Measurements from ENCODE around the gene RETN. TPM values are rescaled to one million over a fixed set of nuclear protein-coding genes. Genes with fewer than 3 reads are reported as not detected.

Gene RETN
- total and polyA plus RNA-seq, 2 experiments from 2014 or later: not detected

GRCh38 chr19:7716762-7717161, 47.9 kb downstream of the RETN start (continued):
- TF ChIP-seq REST (IDR thresholded peaks at IDR 0.05; ENCODE audit: unreplicated experiment): no peak
- TF ChIP-seq NANOG (IDR thresholded peaks at IDR 0.05; ENCODE audit: borderline replicate concordance): no peak
- no peak for TF ChIP-seq EZH2phosphoT487 (IDR thresholded peaks at IDR 0.05; ENCODE audit: unreplicated experiment)
- TF ChIP-seq STAT1 (IDR thresholded peaks at IDR 0.05; ENCODE audit: unreplicated experiment): no peak
- no peak for TF ChIP-seq CREB1 (CRISPR knock-in tag; IDR thresholded peaks at IDR 0.05; ENCODE audit: low read depth)
- TF ChIP-seq EZH2 (IDR thresholded peaks at IDR 0.05; ENCODE audit: low read depth, unreplicated experiment): no peak
- TF ChIP-seq ZNF331 (CRISPR knock-in tag; IDR thresholded peaks at IDR 0.05; ENCODE audit: low read depth): no peak

GRCh38 chr19:7718668-7719067, 49.8 kb downstream of the RETN start:
- Histone ChIP-seq H3F3A (replicated peaks; ENCODE audit: low read depth) (no peaks in the 10 kb centered on the region), H3K4me1 (ENCODE audit: insufficient read depth) (no peaks in the 10 kb centered on the region), H3K4me2 (no peak overlapping the region), H3K27me3 (ENCODE audit: insufficient read depth) (no peaks in the 10 kb centered on the region), H3K4me3 (no peak overlapping the region), H3K27ac (ENCODE audit: low read depth) (no peak overlapping the region), H3K36me3 (ENCODE audit: insufficient read depth) (no peaks in the 10 kb centered on the region), H4K20me1 (replicated peaks; ENCODE audit: insufficient read depth) (no peaks in the 10 kb centered on the region), H3K9me2 (ENCODE audit: insufficient read depth) (no peaks in the 10 kb centered on the region), H2AFZ (no peak overlapping the region), H3K79me2 (replicated peaks; ENCODE audit: insufficient read depth) (no peaks in the 10 kb centered on the region)
- H3K4me1 Mint-ChIP-seq: no peaks in the 10 kb centered on the region
- no peak overlapping the region for H3K4me3 Mint-ChIP-seq
- H3K27me3 Mint-ChIP-seq (ENCODE audit: insufficient read depth, low read depth, poor library complexity): peaks cover 3% of the 10 kb centered on the region
- H3K9me3 Mint-ChIP-seq: no peaks in the 10 kb centered on the region; the same call in 2 of the 3 replicates
- ATAC-seq (no peak), DNase-seq (ENCODE audit: low spot score) (no peak)
- no peaks in the 10 kb centered on the region for H3K36me3 Mint-ChIP-seq (ENCODE audit: low read depth)
- no peak for TF ChIP-seq CREB1 (CRISPR knock-in tag; IDR thresholded peaks at IDR 0.05; ENCODE audit: low read depth)
- TF ChIP-seq REST (IDR thresholded peaks at IDR 0.05; ENCODE audit: unreplicated experiment): no peak
- no peak for TF ChIP-seq ZNF331 (CRISPR knock-in tag; IDR thresholded peaks at IDR 0.05; ENCODE audit: low read depth)
- TF ChIP-seq POLR2AphosphoS5 (IDR thresholded peaks at IDR 0.05; ENCODE audit: low read depth): no peak
- TF ChIP-seq STAT1 (IDR thresholded peaks at IDR 0.05; ENCODE audit: unreplicated experiment): no peak
- TF ChIP-seq, protein P1, sequence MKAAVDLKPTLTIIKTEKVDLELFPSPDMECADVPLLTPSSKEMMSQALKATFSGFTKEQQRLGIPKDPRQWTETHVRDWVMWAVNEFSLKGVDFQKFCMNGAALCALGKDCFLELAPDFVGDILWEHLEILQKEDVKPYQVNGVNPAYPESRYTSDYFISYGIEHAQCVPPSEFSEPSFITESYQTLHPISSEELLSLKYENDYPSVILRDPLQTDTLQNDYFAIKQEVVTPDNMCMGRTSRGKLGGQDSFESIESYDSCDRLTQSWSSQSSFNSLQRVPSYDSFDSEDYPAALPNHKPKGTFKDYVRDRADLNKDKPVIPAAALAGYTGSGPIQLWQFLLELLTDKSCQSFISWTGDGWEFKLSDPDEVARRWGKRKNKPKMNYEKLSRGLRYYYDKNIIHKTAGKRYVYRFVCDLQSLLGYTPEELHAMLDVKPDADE (IDR thresholded peaks at IDR 0.05): no peak
- H3K27ac Mint-ChIP-seq: no peak overlapping the region

Other genes with a start within 250 kb of the RETN start
- 1.2 and 2.2 TPM in 2 replicates for gene PEX11G, start 180.0 kb upstream of the RETN start, total RNA-seq (2014; rRNA removed; shearing (Covaris generic))
- gene PEX11G, start 180.0 kb upstream of the RETN start, polyA plus RNA-seq (2016; fragmentation: Nextera tagmentation; extraction: Ambion mirVana): 2.2 and 3.1 TPM in 2 replicates
- gene ZNF358, start 152.9 kb upstream of the RETN start, total RNA-seq (2014; rRNA removed; shearing (Covaris generic)): 36.7 and 52.9 TPM in 2 replicates
- gene ZNF358, start 152.9 kb upstream of the RETN start, polyA plus RNA-seq (2016; fragmentation: Nextera tagmentation; extraction: Ambion mirVana): 23.8 and 28.2 TPM in 2 replicates
- gene MCOLN1, start 146.4 kb upstream of the RETN start, total RNA-seq (2014; rRNA removed; shearing (Covaris generic)): 7.2 and 11.0 TPM in 2 replicates
- 16.1 and 16.2 TPM in 2 replicates for gene MCOLN1, start 146.4 kb upstream of the RETN start, polyA plus RNA-seq (2016; fragmentation: Nextera tagmentation; extraction: Ambion mirVana)
- 135 and 147 TPM in 2 replicates for gene PNPLA6, start 133.3 kb upstream of the RETN start, total RNA-seq (2014; rRNA removed; shearing (Covaris generic))
- gene PNPLA6, start 133.3 kb upstream of the RETN start, polyA plus RNA-seq (2016; fragmentation: Nextera tagmentation; extraction: Ambion mirVana): 66.6 and 74.1 TPM in 2 replicates
- gene CAMSAP3, start 73.2 kb upstream of the RETN start, total RNA-seq (2014; rRNA removed; shearing (Covaris generic)): 29.9 and 32.2 TPM in 2 replicates
- 6.4 and 10.2 TPM in 2 replicates for gene CAMSAP3, start 73.2 kb upstream of the RETN start, polyA plus RNA-seq (2016; fragmentation: Nextera tagmentation; extraction: Ambion mirVana)
- 65.2 and 69.0 TPM in 2 replicates for gene XAB2, start 39.5 kb upstream of the RETN start, total RNA-seq (2014; rRNA removed; shearing (Covaris generic))
- gene XAB2, start 39.5 kb upstream of the RETN start, polyA plus RNA-seq (2016; fragmentation: Nextera tagmentation; extraction: Ambion mirVana): 18.4 and 20.0 TPM in 2 replicates
- 8.6 and 9.9 TPM in 2 replicates for gene PET100, start 39.3 kb upstream of the RETN start, total RNA-seq (2014; rRNA removed; shearing (Covaris generic))
- gene PET100, start 39.3 kb upstream of the RETN start, polyA plus RNA-seq (2016; fragmentation: Nextera tagmentation; extraction: Ambion mirVana): 636 and 765 TPM in 2 replicates
- not detected in 2 replicates for gene PCP2, start 35.3 kb upstream of the RETN start, total RNA-seq (2014; rRNA removed; shearing (Covaris generic))
- 0.40 TPM in 1 of 2 replicates, not detected in the other for gene PCP2, start 35.3 kb upstream of the RETN start, polyA plus RNA-seq (2016; fragmentation: Nextera tagmentation; extraction: Ambion mirVana)
- gene STXBP2, start 31.9 kb upstream of the RETN start, total RNA-seq (2014; rRNA removed; shearing (Covaris generic)): 37.6 and 55.8 TPM in 2 replicates
- gene STXBP2, start 31.9 kb upstream of the RETN start, polyA plus RNA-seq (2016; fragmentation: Nextera tagmentation; extraction: Ambion mirVana): 42.6 and 45.0 TPM in 2 replicates
- not detected in 2 replicates for gene MCEMP1, start 8.0 kb downstream of the RETN start, total RNA-seq (2014; rRNA removed; shearing (Covaris generic))
- gene MCEMP1, start 8.0 kb downstream of the RETN start, polyA plus RNA-seq (2016; fragmentation: Nextera tagmentation; extraction: Ambion mirVana): not detected in 2 replicates
- 78.3 and 83.8 TPM in 2 replicates for gene TRAPPC5, start 11.8 kb downstream of the RETN start, total RNA-seq (2014; rRNA removed; shearing (Covaris generic))
- 252 and 284 TPM in 2 replicates for gene TRAPPC5, start 11.8 kb downstream of the RETN start, polyA plus RNA-seq (2016; fragmentation: Nextera tagmentation; extraction: Ambion mirVana)
- not detected in 2 replicates for gene FCER2, start 33.1 kb downstream of the RETN start, total RNA-seq (2014; rRNA removed; shearing (Covaris generic))
- gene FCER2, start 33.1 kb downstream of the RETN start, polyA plus RNA-seq (2016; fragmentation: Nextera tagmentation; extraction: Ambion mirVana): 0.29 and 0.38 TPM in 2 replicates
- gene CLEC4G, start 63.1 kb downstream of the RETN start, total RNA-seq (2014; rRNA removed; shearing (Covaris generic)): 0.23 and 0.52 TPM in 2 replicates
- gene CLEC4G, start 63.1 kb downstream of the RETN start, polyA plus RNA-seq (2016; fragmentation: Nextera tagmentation; extraction: Ambion mirVana): 0.65 and 0.70 TPM in 2 replicates
- 0.35 TPM in 1 of 2 replicates, not detected in the other for gene CD209, start 78.5 kb downstream of the RETN start, total RNA-seq (2014; rRNA removed; shearing (Covaris generic))
- not detected in 2 replicates for gene CD209, start 78.5 kb downstream of the RETN start, polyA plus RNA-seq (2016; fragmentation: Nextera tagmentation; extraction: Ambion mirVana)
- gene CLEC4M, start 94.2 kb downstream of the RETN start, total RNA-seq (2014; rRNA removed; shearing (Covaris generic)): not detected in 2 replicates
- gene CLEC4M, start 94.2 kb downstream of the RETN start, polyA plus RNA-seq (2016; fragmentation: Nextera tagmentation; extraction: Ambion mirVana): not detected in 2 replicates
- 14.0 and 16.2 TPM in 2 replicates for gene EVI5L, start 161.2 kb downstream of the RETN start, total RNA-seq (2014; rRNA removed; shearing (Covaris generic))
- gene EVI5L, start 161.2 kb downstream of the RETN start, polyA plus RNA-seq (2016; fragmentation: Nextera tagmentation; extraction: Ambion mirVana): 4.3 and 4.5 TPM in 2 replicates
- gene PRR36, start 205.3 kb downstream of the RETN start, total RNA-seq (2014; rRNA removed; shearing (Covaris generic)): 12.1 and 17.6 TPM in 2 replicates
- 17.9 and 22.3 TPM in 2 replicates for gene PRR36, start 205.3 kb downstream of the RETN start, polyA plus RNA-seq (2016; fragmentation: Nextera tagmentation; extraction: Ambion mirVana)
- 4.5 and 4.8 TPM in 2 replicates for gene LRRC8E, start 219.5 kb downstream of the RETN start, total RNA-seq (2014; rRNA removed; shearing (Covaris generic))
- 0.29 and 1.3 TPM in 2 replicates for gene LRRC8E, start 219.5 kb downstream of the RETN start, polyA plus RNA-seq (2016; fragmentation: Nextera tagmentation; extraction: Ambion mirVana)
- gene MAP2K7, start 234.8 kb downstream of the RETN start, total RNA-seq (2014; rRNA removed; shearing (Covaris generic)): 22.6 and 23.2 TPM in 2 replicates
- 11.3 and 12.2 TPM in 2 replicates for gene MAP2K7, start 234.8 kb downstream of the RETN start, polyA plus RNA-seq (2016; fragmentation: Nextera tagmentation; extraction: Ambion mirVana)
- gene TGFBR3L, start 245.8 kb downstream of the RETN start, total RNA-seq (2014; rRNA removed; shearing (Covaris generic)): 1.7 and 5.6 TPM in 2 replicates
- 6.2 and 7.0 TPM in 2 replicates for gene TGFBR3L, start 245.8 kb downstream of the RETN start, polyA plus RNA-seq (2016; fragmentation: Nextera tagmentation; extraction: Ambion mirVana)